ENCODE results near the gene RPA1. TPM values are rescaled to one million over a fixed set of nuclear protein-coding genes. Genes with fewer than 3 reads are reported as not detected.
"Not testable (repeated sequence)": the region's sequence is repeated elsewhere in the genome, so short reads cannot be mapped to it uniquely, and the experiment has no call there.

The RPA1 gene
- polyA plus RNA-seq, 1 donor: 127 TPM

DNA sequence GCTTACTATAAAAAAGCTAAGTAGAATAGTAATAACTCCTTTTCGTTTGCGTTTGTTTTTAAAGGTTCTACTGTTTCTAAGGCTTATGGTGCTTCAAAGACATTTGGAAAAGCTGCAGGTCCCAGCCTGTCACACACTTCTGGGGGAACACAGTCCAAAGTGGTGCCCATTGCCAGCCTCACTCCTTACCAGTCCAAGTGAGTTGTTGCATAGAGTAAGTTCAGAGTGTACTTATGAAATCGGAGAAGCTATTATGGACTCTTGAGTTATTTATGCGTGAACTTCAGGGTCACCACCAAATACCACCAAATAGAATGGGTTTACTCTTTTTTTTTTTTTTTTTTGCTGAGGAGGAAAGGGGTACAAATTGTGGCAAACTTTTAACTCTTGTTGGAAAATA lies 45.8 kb downstream of the RPA1 start:
- DNase-seq: no peak

DNA sequence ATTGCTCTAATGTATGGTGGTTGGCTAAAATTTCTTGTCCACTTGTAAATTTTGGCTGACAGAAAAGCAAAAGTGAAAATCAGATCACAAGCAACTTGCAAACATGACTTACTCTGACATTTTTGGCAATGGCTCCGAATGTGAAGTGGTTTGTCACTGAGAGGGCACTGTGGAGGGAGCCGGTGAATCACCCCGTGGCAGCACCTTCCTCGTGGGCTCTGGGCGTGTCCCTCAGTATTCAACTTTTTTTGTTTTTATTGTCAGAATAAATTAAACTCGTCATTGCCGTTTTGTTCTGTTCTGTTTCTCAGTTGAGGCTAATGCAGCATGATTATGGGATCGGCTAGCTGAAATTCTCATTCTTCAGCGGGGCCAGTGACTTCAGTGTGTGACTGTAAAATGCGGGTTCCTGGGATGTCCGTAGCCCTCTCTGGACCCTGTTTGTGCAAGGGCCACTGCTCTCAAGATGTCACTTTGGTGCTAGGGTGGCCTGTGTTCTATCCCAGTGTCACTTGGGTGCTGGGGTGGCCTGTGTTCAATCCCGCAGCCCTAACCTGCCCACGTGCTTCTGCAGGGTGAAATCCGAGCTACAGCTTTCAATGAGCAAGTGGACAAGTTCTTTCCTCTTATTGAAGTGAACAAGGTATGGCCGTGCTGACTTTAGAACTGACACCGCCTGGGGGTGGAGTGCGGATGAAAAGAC lies 48.8 kb downstream of the RPA1 start:
- no peak for DNase-seq

- DNase-seq: no peak
These were observed 51.2 kb downstream of the RPA1 start for GRCh38 chr17:1880851-1881630.

GRCh38 chr17:1882836-1883235 lies 53.0 kb downstream of the RPA1 start:
- no peak for DNase-seq

- no peak for DNase-seq
These were observed 53.7 kb downstream of the RPA1 start for GRCh38 chr17:1883536-1883935.

- no peak for DNase-seq
These were observed 58.9 kb downstream of the RPA1 start for GRCh38 chr17:1888741-1889140.

GRCh38 chr17:1890758-1891450 lies 61.1 kb downstream of the RPA1 start:
- DNase-seq: no peak

DNA sequence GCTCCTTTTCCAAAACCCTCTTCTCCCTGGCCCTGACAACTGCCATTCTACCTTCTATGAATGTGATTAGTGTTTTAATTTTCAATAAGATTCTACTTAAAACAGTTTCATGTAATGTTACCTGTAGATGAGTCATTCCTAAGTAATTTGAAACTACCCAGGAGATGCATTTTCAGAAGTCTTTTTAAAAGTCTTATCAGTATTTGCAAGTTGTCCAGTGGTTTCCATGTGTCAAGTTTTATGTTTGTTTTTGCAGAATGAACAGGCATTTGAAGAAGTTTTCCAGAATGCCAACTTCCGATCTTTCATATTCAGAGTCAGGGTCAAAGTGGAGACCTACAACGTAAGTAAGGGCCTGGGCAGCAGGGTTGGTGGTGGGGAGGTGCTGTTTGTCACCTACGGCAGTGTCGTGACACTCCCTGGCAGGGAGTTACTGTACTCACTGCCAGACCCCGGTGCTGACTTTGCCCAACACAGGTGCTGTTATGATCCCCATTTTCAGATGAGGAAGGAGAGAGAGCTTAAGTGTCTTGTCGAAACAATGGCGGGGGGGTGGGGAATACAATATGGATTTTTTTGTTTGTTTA lies 65.0 kb downstream of the RPA1 start:
- no peak for DNase-seq

DNA sequence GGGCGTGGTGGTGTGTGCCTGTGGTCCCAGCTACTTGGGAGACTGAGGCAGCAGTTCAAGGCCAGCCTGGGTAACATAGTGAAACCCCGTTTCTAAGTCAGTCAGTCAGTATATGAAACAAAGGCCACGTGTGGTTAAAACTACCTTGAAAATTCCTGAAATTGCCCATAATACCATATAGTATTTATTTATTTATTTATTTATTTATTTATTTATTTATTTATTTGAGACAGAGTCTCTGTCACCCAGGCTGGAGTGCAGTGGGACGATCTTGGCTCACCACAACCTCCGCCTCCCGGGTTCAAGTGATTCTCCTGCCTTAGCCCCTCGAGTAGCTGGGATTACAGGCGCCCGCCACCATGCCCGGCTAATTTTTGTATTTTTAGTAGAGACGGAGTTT lies 65.7 kb downstream of the RPA1 start:
- not testable (repeated sequence) for DNase-seq

- DNase-seq: no peak
These were observed 66.7 kb downstream of the RPA1 start for GRCh38 chr17:1896243-1897104.

GRCh38 chr17:1897105-1897656 lies 67.4 kb downstream of the RPA1 start:
- DNase-seq: no peak

GRCh38 chr17:1898332-1898731 lies 68.5 kb downstream of the RPA1 start:
- no peak for DNase-seq

DNA sequence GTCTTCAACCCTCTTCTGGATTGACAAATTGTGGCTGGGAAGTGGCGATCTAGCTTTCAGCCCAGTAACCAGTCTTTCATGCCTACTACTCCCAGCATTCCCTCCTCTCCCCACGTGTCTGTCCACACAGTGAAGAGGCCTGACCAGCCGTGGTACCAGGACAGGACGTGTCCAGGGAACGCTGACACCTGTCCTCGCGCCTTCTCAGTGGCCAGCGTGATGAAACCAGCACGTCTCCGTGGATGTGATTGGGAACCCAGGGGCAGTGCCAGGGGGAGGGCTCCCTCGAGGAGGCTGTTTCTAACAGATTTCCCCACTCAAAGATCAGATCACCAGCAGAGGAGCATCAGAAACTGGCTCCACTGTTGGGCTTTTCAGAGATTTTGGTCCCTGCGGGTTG lies 69.1 kb downstream of the RPA1 start:
- no peak for DNase-seq

GRCh38 chr17:1899403-1900000 lies 69.7 kb downstream of the RPA1 start:
- no peak for DNase-seq

GRCh38 chr17:1904273-1905182 lies 74.7 kb downstream of the RPA1 start:
- DNase-seq: no peak

- DNase-seq: no peak
These were observed 75.5 kb downstream of the RPA1 start for GRCh38 chr17:1905190-1905913.

DNA sequence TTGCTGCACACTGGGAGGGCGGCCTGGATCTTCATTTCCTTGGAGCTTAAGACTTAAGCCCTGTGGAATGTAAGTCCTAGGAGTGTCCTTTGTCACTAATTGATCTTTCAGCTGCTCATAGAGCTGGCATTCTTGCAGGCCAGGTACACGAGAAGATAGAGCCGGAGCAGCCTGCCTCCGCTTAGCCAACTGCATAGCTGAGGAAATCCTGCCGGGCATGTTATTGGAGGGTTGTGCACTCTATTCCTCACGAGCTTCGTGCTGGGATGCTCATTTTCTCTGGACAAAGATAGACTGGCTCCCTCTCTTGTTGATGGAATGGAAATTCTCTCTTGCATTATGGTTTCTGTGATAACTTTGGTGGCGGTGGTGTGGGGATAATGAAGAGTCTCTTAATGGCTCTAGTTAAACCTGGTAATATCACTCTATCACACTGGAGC lies 76.9 kb downstream of the RPA1 start:
- no peak for DNase-seq

GRCh38 chr17:1907216-1907631 lies 77.4 kb downstream of the RPA1 start:
- no peak for DNase-seq

Data from left kidney (tissue), 2 donors.